Lower leg skin (tissue), 4 donors: ENCODE results near the gene ITGA2B. TPM values are rescaled to one million over a fixed set of nuclear protein-coding genes. Genes with fewer than 3 reads are reported as not detected.
"Not testable (repeated sequence)": the region's sequence is repeated elsewhere in the genome, so short reads cannot be mapped to it uniquely, and the experiment has no call there.

Experiments
- DNase-seq, 2 donors: peaks; one replicate each; pipeline ENCODE4 v3.0.0-alpha.2; 2019; ENCODE audit warnings: low spot score in 2 of 2
- H3K4me3 ChIP-seq: fragments of 200-600 bp; sonication (generic); 2 replicates; pipeline ENCODE4 v1.5.1; 2017; ENCODE audit warnings: mild to moderate bottlenecking, low read depth; ENCODE audit not compliant: poor library complexity, severe bottlenecking
- CTCF ChIP-seq, 3 donors: fragments of 450-650 bp; IDR thresholded peaks; one replicate each; pipeline ENCODE4 v1.5.1; 2016; ENCODE audit warnings: antibody characterized with exemption in 3 of 3, mild to moderate bottlenecking in 3 of 3, moderate library complexity in 2 of 3
- POLR2A ChIP-seq, 2 donors: fragments of 450-650 bp; IDR thresholded peaks; one replicate each; pipeline ENCODE4 v1.6.1; 2016 to 2017; ENCODE audit warnings: antibody characterized with exemption in 2 of 2, mild to moderate bottlenecking in 1 of 2, moderate library complexity in 1 of 2
- WGBS, 2 donors: methylation state at CpG; one replicate each; pipeline ENCODE4 v1.1.5; 2018; 5-methylcytosine and 5-hydroxymethylcytosine counted together
- intact Hi-C: fragments of 100-400 bp; cut with DNase I; formaldehyde crosslinking; loops from one replicate; pipeline ENCODE4 v1.15.0; 2023; ENCODE audit warnings: low total_unique reads
- total RNA-seq, 4 donors: library from RNA; depleted of rRNA; stranded (reverse); fragments of >200 nt; gene quantifications; one replicate each; pipeline ENCODE4 v1.1.0, GENCODE V29; 2016

ITGA2B gene
- total RNA-seq, 4 donors from 2014 or later = 0.10 to 0.30 TPM; not detected in 2

- 49 to 66% methylated on average over 6 to 9 of the region's 9 CpGs for WGBS, 2 donors
- peak in 1 of 2 donors; percentile 51 for DNase-seq
- intact Hi-C loops = no loop called here
- H3K4me3 ChIP-seq = no peak overlapping the region
- TF ChIP-seq POLR2A (IDR thresholded peaks at IDR 0.05) = no peak
- TF ChIP-seq CTCF (IDR thresholded peaks at IDR 0.05) = no peak
These were observed 41.0 kb downstream of the ITGA2B start for GRCh38 chr17:44348234-44348987.

GRCh38 chr17:44347206-44348055 lies 42.0 kb downstream of the ITGA2B start:
- intact Hi-C loops, DNase-seq, H3K4me3 ChIP-seq: not testable (repeated sequence)
- 73 to 80% methylated on average over 18 of the region's 18 CpGs for WGBS, 2 donors

- WGBS, 2 donors = 62 to 66% methylated on average over 13 of the region's 13 CpGs
- no peak for TF ChIP-seq POLR2A (IDR thresholded peaks at IDR 0.05)
- TF ChIP-seq CTCF (IDR thresholded peaks at IDR 0.05) = no peak
- no peak overlapping the region for H3K4me3 ChIP-seq
- intact Hi-C loops = no loop called here
- no peak for DNase-seq
These were observed 43.2 kb downstream of the ITGA2B start for GRCh38 chr17:44346064-44346844.

- DNase-seq = peak in 1 of 2 donors; percentile 58
- no peak for TF ChIP-seq CTCF (IDR thresholded peaks at IDR 0.05)
- TF ChIP-seq POLR2A (IDR thresholded peaks at IDR 0.05) = no peak
- WGBS, 2 donors = 2% methylated on average over 21 of the region's 21 CpGs
- intact Hi-C loops = no loop called here
- H3K4me3 ChIP-seq = peak overlapping the region; percentile 83
These were observed 43.9 kb downstream of the ITGA2B start for GRCh38 chr17:44345454-44346026.

- peak; percentile 98 to 99 for DNase-seq
- peak within 1 kb of the TSS; percentile 83 for H3K4me3 ChIP-seq
- 0% methylated on average over 20 to 26 of the region's 26 CpGs for WGBS, 2 donors
- no peak for TF ChIP-seq CTCF (IDR thresholded peaks at IDR 0.05)
- TF ChIP-seq POLR2A (IDR thresholded peaks at IDR 0.05) = no peak
- intact Hi-C loops = no loop called here
These were observed 44.5 kb downstream of the ITGA2B start, which contains the start of gene GRN for GRCh38 chr17:44344939-44345453. GRN (plus strand) TSS chr17:44345302; CDS start chr17:44349165, 3,863 bp downstream.
